BJ (cell line): ENCODE data around the gene KIAA1671. TPM values are rescaled to one million over a fixed set of nuclear protein-coding genes. Genes with fewer than 3 reads are reported as not detected.

Experiments used
- CTCF ChIA-PET: fragments of 350-600 bp; formaldehyde crosslinking; extraction: SDS; loops from one replicate; lab custom pipeline; 2021; ENCODE audit warnings: antibody characterized with exemption, inconsistent platforms; lab: Yijun Ruan, JAX
- POLR2A ChIA-PET: fragments of 300-600 bp; sonication (Branson Sonifier 250); formaldehyde crosslinking; extraction: SDS; loops from one replicate; lab custom pipeline; 2021; ENCODE audit warnings: antibody characterized with exemption; lab: Charles Lee
- DNase-seq: peaks from one replicate; pipeline ENCODE4 v3.0.0-alpha.2; 2011; ENCODE audit warnings: low read depth
- H3K27me3 ChIP-seq: 2 replicates; pipeline ENCODE4 v1.6.0; 2011; ENCODE audit warnings: low read length; ENCODE audit not compliant: control insufficient read depth, insufficient read depth
- H3K36me3 ChIP-seq: 2 replicates; pipeline ENCODE4 v1.5.1; 2011; ENCODE audit warnings: low read length; ENCODE audit not compliant: control insufficient read depth, insufficient read depth
- H3K4me3 ChIP-seq: 2 replicates; pipeline ENCODE4 v1.5.1; 2011; ENCODE audit warnings: low read depth, mild to moderate bottlenecking, control low read depth, low read length
- polyA plus RNA-seq: library from polyadenylated mRNA; depleted of rRNA; stranded (reverse); fragments of >200 nt; gene quantifications from 2 replicates; pipeline ENCODE4 v1.2.3, GENCODE V29; 2011
- TF ChIP-seq, protein P1 (sequence below): IDR thresholded peaks from 2 replicates; pipeline ENCODE4 v1.5.1; 2011; ENCODE audit warnings: low read depth, mild to moderate bottlenecking, control low read depth, inconsistent platforms, low read length, moderate library complexity; ENCODE audit not compliant: insufficient read depth

KIAA1671 gene
- polyA plus RNA-seq, 1 experiment, result 0.11 TPM

DNA sequence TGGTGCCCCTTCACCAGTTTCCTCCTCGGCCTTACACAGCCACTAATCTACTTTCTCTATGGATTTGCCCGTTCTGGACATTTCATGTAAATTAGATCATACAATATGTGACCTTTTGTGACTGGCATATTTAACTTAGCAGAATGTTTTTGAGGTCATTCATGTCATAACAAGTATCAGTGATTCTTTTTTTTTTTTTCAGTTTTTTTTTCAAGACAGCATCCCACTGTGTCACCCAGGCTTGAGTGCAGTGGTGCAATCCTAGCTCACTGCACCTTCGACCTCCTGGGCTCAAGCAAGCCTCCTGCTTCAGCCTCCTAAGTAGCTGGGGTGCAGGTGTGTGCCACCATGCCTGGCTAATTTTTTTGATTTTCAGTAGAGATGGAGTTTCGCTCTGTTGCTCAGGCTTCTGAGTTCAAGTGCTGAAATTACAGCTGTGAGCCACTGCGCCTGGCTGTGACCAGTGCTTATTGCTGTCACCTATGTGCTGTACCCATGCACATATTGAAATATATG is 22.7 kb downstream of the KIAA1671 start:
- ChIA-PET CTCF (no interaction called here), POLR2A (no interaction called here)
- TF ChIP-seq, protein P1, sequence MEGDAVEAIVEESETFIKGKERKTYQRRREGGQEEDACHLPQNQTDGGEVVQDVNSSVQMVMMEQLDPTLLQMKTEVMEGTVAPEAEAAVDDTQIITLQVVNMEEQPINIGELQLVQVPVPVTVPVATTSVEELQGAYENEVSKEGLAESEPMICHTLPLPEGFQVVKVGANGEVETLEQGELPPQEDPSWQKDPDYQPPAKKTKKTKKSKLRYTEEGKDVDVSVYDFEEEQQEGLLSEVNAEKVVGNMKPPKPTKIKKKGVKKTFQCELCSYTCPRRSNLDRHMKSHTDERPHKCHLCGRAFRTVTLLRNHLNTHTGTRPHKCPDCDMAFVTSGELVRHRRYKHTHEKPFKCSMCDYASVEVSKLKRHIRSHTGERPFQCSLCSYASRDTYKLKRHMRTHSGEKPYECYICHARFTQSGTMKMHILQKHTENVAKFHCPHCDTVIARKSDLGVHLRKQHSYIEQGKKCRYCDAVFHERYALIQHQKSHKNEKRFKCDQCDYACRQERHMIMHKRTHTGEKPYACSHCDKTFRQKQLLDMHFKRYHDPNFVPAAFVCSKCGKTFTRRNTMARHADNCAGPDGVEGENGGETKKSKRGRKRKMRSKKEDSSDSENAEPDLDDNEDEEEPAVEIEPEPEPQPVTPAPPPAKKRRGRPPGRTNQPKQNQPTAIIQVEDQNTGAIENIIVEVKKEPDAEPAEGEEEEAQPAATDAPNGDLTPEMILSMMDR, result no peak
- Histone ChIP-seq H3K36me3 (no peaks in the 10 kb centered on the region), H3K4me3 (no peak overlapping the region), H3K27me3 (no peaks in the 10 kb centered on the region)
- DNase-seq, result no peak

DNA sequence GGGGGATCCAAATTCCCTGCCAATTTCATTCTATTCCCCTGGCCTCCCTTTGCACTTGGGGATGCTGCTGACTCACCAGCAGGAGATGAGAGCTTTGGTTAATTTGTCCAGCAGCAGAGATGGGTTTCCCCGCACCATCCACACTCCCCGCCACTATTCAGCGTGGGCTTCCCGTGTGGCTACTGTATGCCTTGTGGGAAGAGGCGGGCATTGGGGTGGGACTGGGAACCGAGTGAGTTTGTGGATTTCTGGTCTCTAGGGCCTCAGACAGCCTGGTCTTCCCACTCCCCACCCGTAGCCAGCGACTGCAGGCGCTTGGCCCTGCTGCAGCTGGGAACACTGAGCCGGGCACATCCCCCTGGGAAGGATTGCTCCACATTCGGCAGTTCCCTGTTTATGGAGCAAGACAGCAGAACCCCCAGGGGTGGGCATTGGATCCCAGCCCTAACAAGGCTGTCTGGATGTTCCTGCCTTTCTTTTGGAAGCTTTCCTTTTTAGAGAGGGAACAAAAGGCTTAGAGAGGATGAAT is 23.4 kb downstream of the KIAA1671 start:
- H3K4me3 ChIP-seq, result no peak overlapping the region
- TF ChIP-seq, protein P1, result no peak
- ChIA-PET CTCF (no interaction called here), POLR2A (no interaction called here)
- no peaks in the 10 kb centered on the region for H3K36me3 ChIP-seq
- DNase-seq, result no peak
- no peaks in the 10 kb centered on the region for H3K27me3 ChIP-seq

DNA sequence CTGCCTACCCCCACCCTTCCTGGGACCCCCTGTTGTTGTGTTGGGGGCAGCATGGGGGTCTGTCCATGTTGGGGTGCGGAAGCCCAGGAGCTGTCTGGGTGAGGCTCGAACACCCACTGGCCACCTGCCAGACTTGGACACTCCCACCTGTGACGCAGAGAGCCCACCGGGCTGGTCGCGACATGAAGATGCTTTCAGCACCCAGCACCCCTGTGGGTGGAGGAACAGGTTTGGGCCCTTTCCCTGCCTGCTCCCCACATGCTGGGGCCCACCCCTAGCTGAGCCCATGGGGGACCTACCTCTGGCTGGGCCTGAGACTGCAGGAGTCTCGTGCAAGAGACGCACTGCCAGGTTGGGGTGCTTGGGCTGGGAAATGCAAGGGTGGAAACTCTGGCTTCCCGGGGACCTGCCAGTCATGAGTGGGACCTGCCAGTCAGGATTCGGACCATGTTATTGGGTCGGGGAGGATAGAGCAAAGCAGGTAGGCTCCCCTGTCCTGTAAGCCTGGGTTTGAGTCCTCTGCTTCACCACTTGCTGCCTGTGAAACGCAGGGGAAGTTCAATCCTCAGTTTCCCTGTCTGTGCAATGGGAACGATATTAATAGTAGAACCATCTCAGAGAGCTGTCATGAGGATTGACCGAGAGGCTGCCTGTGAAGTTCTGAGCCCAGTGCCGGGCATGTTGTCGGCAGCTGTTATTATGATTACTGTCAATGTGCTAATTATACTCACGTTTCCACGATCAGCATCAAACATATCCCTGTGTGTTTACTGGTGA is 24.1 kb downstream of the KIAA1671 start:
- H3K36me3 ChIP-seq, result no peaks in the 10 kb centered on the region
- ChIA-PET CTCF (no interaction called here), POLR2A (no interaction called here)
- H3K27me3 ChIP-seq, result no peaks in the 10 kb centered on the region
- TF ChIP-seq, protein P1, result no peak
- no peak overlapping the region for H3K4me3 ChIP-seq
- DNase-seq, result no peak

DNA sequence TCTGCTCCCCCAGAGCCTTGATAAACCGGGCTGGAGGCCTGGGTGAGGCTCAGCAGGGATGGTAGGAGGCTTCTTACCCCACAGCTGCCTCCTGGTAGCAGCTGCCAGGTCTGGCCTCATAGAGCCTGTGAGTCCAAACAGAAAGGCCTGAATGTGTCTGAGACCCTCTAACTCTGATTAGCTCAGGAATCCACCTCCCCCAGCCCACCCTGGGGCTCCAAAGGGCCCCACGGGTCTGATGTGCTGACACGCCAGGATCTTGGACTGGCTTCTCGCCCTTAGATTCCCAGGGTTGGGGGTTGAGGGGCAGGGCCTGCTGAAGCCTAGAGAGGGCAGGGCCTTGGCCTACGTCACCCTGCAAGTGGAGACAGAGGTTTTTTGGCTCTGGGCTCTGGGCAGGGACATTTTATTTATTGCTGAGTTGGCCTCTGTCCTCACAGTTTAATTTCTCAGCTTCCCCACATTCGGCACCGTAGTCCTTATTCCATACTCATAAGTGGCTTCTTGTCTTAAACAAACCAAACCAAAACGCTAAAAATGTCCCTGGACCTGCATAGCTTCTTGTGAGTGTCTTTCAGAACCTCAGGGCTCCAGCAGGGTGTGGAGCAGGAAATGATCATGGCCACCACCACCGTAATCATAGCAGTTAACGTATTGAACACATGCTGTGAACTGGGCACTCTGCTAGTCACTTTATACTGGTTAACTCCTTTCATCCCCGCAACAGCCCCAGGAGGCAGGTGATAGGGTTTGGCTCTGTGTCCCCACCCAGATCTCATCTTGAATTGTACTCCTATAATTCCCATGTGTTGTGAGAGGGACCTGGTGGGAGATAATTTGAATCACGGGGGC is 25.1 kb downstream of the KIAA1671 start:
- Histone ChIP-seq H3K4me3 (no peak overlapping the region), H3K36me3 (no peaks in the 10 kb centered on the region), H3K27me3 (no peaks in the 10 kb centered on the region)
- ChIA-PET POLR2A (no interaction called here), CTCF (no interaction called here)
- DNase-seq, result no peak
- TF ChIP-seq, protein P1, result no peak

DNA sequence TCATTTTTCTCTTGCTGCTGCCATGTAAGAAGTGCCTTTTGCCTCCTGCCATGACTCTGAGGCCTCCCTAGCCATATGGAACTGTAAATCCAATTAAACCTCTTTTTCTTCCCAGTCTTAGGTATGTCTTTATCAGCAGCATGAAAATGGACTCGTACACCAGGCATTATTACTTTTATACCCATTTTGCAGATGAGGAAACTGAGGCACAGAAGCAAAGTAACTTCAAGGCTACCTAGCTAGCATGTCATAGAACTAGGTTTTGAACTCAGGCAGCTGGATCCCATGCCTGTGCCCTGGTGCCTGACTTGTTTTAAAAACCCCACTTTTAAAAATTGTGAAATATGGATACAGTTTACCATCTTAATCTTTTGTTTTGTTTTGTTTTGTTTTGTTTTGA is 25.8 kb downstream of the KIAA1671 start:
- no peak overlapping the region for H3K4me3 ChIP-seq
- CTCF ChIA-PET, result no interaction called here
- POLR2A ChIA-PET, result no interaction called here
- H3K27me3 ChIP-seq, result no peaks in the 10 kb centered on the region
- TF ChIP-seq, protein P1, result no peak
- no peak for DNase-seq
- H3K36me3 ChIP-seq, result no peaks in the 10 kb centered on the region
